ENCODE results near the gene SLC30A3. TPM values are rescaled to one million over a fixed set of nuclear protein-coding genes. Genes with fewer than 3 reads are reported as not detected.

SLC30A3 gene
- total and polyA plus RNA-seq, 10 of the 15 experiments (the other 5 are each of a cell fraction or from before 2014, with no cell fraction given): 0.23 TPM; not detected in 9

DNA sequence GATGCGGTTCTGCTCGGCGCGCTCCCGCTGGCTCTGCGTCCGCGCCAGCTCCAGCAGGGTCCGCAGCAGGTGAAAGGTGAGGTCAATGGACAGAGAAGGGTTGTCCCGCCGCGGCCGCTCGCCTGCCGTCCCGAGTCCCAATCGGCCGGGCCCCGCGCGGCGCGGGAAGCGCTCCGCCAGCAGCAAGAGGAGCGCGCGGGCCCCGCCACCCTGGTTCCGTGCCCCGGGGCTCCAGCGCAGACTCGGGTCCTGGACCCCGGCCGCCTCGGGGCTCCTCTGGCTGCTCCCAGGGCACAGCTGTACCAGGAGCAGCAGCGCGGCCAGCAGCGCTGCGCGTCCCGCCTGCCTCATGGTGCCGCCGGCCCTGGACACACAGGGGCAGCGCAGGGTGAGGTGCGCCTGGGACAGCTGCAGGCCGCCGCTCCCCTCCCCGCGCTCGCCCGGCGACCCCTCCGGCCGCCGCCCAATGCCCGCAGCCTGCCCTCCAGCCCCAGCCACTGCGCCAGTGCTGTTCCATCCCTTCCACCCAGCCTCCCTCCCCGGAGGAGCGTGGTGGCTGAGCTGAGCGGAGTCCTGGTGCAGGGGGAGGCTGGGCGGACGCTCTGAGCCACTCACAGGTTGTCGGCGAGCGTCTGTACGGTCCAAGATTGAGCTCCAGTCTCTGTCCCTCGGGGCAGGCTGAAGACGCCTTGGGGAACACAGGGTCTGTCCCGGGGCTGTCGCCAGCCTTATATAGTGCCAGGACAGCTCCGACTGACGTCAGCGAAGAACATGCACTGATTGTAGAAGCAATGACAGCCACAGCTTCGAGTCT is 44.9 kb upstream of the SLC30A3 start:
- ATAC-seq (no peak), FAIRE-seq (no peak), DNase-seq (ENCODE audit: low read depth, low spot score) (no peak)
- 87% methylated on average over 43 of the region's 75 CpGs for WGBS (ENCODE audit: insufficient coverage, insufficient replicate concordance, low lambda C conversion rate, missing lambda C conversion rate)
- no peaks in the 10 kb centered on the region; a peak in 1 of 4 replicates for H3K27me3 ChIP-seq (replicated peaks in 1 of 2; ENCODE audit: control insufficient read depth in 2 of 2, insufficient read depth in 2 of 2, low read length in 1 of 2)
- no peak overlapping the region for H3K27ac ChIP-seq (ENCODE audit: control insufficient read depth, insufficient read depth)
- no peak for TF ChIP-seq RBBP5 (conservative IDR thresholded peaks at IDR 0.05)
- ChIA-PET SMC1A (ENCODE audit: uncharacterized antibody, unreplicated experiment) (no interaction called here), CTCF (no interaction called here), POLR2A (no interaction called here), RAD21 (ENCODE audit: unreplicated experiment) (no interaction called here)
- peaks cover 0 to 3% of the 10 kb centered on the region in 2 experiments; a peak in 1 of 4 replicates for H3K36me3 ChIP-seq (ENCODE audit: control insufficient read depth in 2 of 2, insufficient read depth in 2 of 2, low read length in 1 of 2)
- H4K20me1 ChIP-seq (ENCODE audit: control insufficient read depth, insufficient read depth): no peaks in the 10 kb centered on the region
- H3K9ac ChIP-seq (ENCODE audit: control insufficient read depth, insufficient read depth, low read length): no peak overlapping the region
- in situ Hi-C loops (cut with MboI): no loop called here
- H3K79me2 ChIP-seq (ENCODE audit: control insufficient read depth, insufficient read depth, low read length): no peaks in the 10 kb centered on the region
- H3K4me3 ChIP-seq: no peak overlapping the region
- H3K4me1 ChIP-seq (ENCODE audit: control insufficient read depth, insufficient read depth, low read length): no peaks in the 10 kb centered on the region
- BruUV-seq (replicated peaks): no TSS peak
- H3K4me2 ChIP-seq (ENCODE audit: control insufficient read depth, insufficient read depth): no peak overlapping the region
- no peaks in the 10 kb centered on the region; the same call in 2 of the 3 replicates for H3K9me3 ChIP-seq (replicated peaks; ENCODE audit: control insufficient read depth, insufficient read depth, low read length)
- H2AFZ ChIP-seq (ENCODE audit: control insufficient read depth, low read depth, low read length): no peak overlapping the region
- intact Hi-C loops (cut with micrococcal nuclease; ENCODE audit: unreplicated experiment): no loop called here

DNA sequence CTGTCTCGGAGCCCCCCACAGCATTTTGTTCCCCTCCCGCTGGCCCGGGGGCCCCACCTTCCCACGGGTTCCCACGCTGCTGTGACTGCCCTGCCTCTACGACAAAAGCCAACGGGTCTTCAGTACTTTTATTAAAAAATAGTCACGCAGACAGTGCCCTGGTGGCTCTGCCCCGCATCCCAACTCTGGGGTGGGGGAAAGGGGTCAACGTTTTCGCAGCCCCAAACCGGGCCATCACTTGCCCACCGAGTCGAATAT is 44.4 kb upstream of the SLC30A3 start:
- H3K9me3 ChIP-seq (replicated peaks; ENCODE audit: control insufficient read depth, insufficient read depth, low read length): no peaks in the 10 kb centered on the region; the same call in 2 of the 3 replicates
- 60% methylated on average over 9 of the region's 14 CpGs for WGBS (ENCODE audit: insufficient coverage, insufficient replicate concordance, low lambda C conversion rate, missing lambda C conversion rate)
- FAIRE-seq (no peak), DNase-seq (ENCODE audit: low read depth, low spot score) (no peak), ATAC-seq (no peak)
- CTCF ChIA-PET: no interaction called here
- no peak overlapping the region for H3K9ac ChIP-seq (ENCODE audit: control insufficient read depth, insufficient read depth, low read length)
- peaks cover 0 to 3% of the 10 kb centered on the region in 2 experiments; a peak in 1 of 4 replicates for H3K36me3 ChIP-seq (ENCODE audit: control insufficient read depth in 2 of 2, insufficient read depth in 2 of 2, low read length in 1 of 2)
- H3K27me3 ChIP-seq (replicated peaks in 1 of 2; ENCODE audit: control insufficient read depth in 2 of 2, insufficient read depth in 2 of 2, low read length in 1 of 2): no peaks in the 10 kb centered on the region; a peak in 1 of 4 replicates
- H3K4me3 ChIP-seq: no peak overlapping the region
- H4K20me1 ChIP-seq (ENCODE audit: control insufficient read depth, insufficient read depth): no peaks in the 10 kb centered on the region
- no peak overlapping the region for H3K27ac ChIP-seq (ENCODE audit: control insufficient read depth, insufficient read depth)
- H2AFZ ChIP-seq (ENCODE audit: control insufficient read depth, low read depth, low read length): no peak overlapping the region
- no peaks in the 10 kb centered on the region for H3K4me1 ChIP-seq (ENCODE audit: control insufficient read depth, insufficient read depth, low read length)
- POLR2A ChIA-PET: no interaction called here
- in situ Hi-C loops (cut with MboI) (no loop called here), intact Hi-C loops (cut with micrococcal nuclease; ENCODE audit: unreplicated experiment) (no loop called here)
- no peak overlapping the region for H3K4me2 ChIP-seq (ENCODE audit: control insufficient read depth, insufficient read depth)
- no peaks in the 10 kb centered on the region for H3K79me2 ChIP-seq (ENCODE audit: control insufficient read depth, insufficient read depth, low read length)
- RAD21 ChIA-PET (ENCODE audit: unreplicated experiment): no interaction called here
- SMC1A ChIA-PET (ENCODE audit: uncharacterized antibody, unreplicated experiment): no interaction called here
- no TSS peak for BruUV-seq (replicated peaks)
- TF ChIP-seq ZNF274 (IDR thresholded peaks at IDR 0.05; ENCODE audit: insufficient read depth, insufficient read length) (no peak), SIX5 (IDR thresholded peaks at IDR 0.05; ENCODE audit: low read depth, low read length, severe bottlenecking) (no peak), E2F8 (IDR thresholded peaks at IDR 0.05; ENCODE audit: low read depth, partially characterized antibody) (no peak), BCL3 (IDR thresholded peaks at IDR 0.05; ENCODE audit: borderline replicate concordance, insufficient read depth, low read depth, low read length, poor library complexity, severe bottlenecking) (no peak), MEF2B (IDR thresholded peaks at IDR 0.05; ENCODE audit: partially characterized antibody, poor library complexity, severe bottlenecking) (no peak), ZNF592 (IDR thresholded peaks at IDR 0.05) (no peak), RELA (IDR thresholded peaks at IDR 0.05; ENCODE audit: borderline replicate concordance, partially characterized antibody) (no peak)

Measured in GM12878 (cell line).